Activated CD4-positive, alpha-beta T cell treated with anti-CD3 and anti-CD28 coated beads, Interleukin-2, Interleukin-4, amounts not matched to agents 100 ng/mL and 50 ng/mL, durations not matched to agents 16 hours and 8 hours (primary cell): Measurements from ENCODE around the gene NKD1.
"Not testable (repeated sequence)": the region's sequence is repeated elsewhere in the genome, so short reads cannot be mapped to it uniquely, and the experiment has no call there.

Experiments used
- DNase-seq: peaks from one replicate; pipeline ENCODE4 v3.0.0-alpha.2; 2020; ENCODE audit warnings: low spot score

The NKD1 gene

DNA sequence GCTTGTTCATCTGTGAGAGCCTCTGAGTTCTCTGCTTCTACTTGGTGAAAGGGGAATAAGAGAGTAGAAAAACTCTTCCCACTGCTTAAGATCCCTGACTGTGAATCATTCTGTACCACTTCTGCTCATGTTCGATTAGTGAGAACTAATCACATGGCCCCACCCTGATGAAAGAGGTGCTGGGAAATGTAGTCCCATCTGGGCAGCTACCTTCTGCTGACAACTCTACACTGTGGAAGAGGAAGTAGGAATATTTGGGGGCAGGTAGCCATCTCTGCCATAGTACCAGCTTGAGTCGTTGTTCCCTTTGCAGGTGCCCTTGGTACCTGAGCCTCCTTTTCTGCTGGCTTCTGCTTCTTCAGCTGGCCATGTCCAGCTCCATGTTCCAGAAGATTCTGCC is 29.9 kb downstream of the NKD1 start:
- DNase-seq = no peak

- DNase-seq = not testable (repeated sequence)
Observed at GRCh38 chr16:50579373-50579772, 31.2 kb downstream of the NKD1 start.

DNA sequence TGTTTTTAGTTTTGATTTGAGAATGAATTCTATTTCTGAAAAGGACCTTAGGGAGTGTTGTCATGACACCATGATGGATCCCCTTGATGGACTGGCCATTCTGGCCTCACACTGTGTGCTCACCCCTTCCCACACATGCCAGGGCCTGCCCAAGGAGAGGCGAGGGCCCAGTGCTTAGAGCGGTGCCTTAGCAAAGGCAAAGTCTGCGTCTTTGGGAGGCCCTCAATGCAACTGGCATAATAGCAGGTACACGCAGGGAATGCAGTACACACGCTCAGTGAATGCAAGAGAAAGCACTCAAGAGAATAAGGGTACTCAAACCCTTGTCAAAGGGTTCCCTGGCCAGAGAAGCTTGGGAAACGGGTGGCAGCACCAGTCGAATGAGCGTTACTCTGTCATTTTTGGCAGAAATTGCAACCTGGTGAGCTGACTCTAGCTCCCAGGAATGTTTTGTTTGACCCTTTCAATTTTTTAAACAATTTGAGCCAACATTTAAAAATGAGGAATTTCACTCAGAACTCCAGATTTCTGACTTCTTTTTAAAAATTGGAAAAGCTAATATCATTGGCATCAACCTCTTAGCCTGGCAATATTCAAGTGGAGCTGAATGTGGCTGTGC is 32.1 kb downstream of the NKD1 start:
- no peak for DNase-seq

GRCh38 chr16:50581845-50582244 is 33.6 kb downstream of the NKD1 start:
- no peak for DNase-seq

GRCh38 chr16:50583211-50583610 is 35.0 kb downstream of the NKD1 start:
- DNase-seq = no peak

DNA sequence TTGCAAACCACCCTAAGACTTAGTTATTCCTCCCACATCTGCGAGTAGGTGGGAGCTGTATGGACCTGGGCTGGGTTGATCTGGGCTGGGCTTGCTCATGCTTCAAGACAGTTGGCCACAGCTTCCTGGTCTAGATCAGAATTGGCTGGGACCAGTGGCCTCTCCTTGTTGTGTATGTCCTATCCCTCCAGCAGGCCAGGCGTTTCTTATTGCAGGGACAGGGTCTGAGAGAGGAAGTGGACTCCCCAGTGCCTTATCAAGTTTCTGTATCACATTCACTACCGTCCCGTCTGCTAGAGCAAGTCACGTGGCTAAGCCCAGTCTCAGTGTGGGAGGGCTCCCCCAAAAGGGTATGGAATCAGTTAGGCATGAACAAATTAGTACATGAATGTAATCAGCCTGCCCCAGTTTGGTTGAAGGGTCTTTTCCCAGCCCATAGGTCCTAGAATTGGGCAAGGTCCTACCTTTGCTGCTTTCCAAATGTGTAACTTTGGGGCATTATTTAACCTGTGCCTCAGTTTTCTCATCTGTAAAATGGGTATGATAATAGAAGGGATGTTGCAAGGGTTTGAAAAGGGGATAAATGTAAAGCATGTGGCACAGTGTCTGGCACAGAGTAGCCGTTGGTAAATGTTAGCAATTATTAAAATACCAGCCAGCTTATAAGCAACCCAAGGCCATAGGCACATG is 36.0 kb downstream of the NKD1 start:
- no peak for DNase-seq

GRCh38 chr16:50585331-50585776 is 37.2 kb downstream of the NKD1 start:
- no peak for DNase-seq

DNA sequence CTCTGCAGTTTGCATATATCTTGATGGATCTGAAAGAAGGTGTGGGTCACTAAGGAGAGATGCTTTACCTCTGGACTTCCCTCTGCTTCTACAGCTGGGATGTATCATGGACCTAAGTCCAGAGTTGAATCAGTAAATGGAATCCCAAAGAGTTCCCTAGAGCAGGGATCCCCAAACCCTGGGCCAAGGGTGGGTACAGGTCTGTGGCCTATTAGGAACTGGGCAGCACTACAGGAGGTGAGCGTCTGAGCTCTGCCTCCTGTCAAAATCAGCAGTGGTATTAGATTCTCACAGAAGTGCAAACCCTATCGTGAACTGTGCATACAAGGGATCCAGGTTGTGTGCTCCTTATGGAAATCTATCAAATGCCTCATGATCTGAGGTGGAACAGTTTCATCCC is 39.3 kb downstream of the NKD1 start:
- DNase-seq = no peak

- DNase-seq = no peak
Observed at GRCh38 chr16:50588276-50588675, 40.1 kb downstream of the NKD1 start.

GRCh38 chr16:50591209-50591608 is 43.0 kb downstream of the NKD1 start:
- DNase-seq = no peak

GRCh38 chr16:50591800-50592771 is 43.9 kb downstream of the NKD1 start:
- DNase-seq = no peak

- no peak for DNase-seq
Observed at GRCh38 chr16:50592996-50593395, 44.8 kb downstream of the NKD1 start.

DNA sequence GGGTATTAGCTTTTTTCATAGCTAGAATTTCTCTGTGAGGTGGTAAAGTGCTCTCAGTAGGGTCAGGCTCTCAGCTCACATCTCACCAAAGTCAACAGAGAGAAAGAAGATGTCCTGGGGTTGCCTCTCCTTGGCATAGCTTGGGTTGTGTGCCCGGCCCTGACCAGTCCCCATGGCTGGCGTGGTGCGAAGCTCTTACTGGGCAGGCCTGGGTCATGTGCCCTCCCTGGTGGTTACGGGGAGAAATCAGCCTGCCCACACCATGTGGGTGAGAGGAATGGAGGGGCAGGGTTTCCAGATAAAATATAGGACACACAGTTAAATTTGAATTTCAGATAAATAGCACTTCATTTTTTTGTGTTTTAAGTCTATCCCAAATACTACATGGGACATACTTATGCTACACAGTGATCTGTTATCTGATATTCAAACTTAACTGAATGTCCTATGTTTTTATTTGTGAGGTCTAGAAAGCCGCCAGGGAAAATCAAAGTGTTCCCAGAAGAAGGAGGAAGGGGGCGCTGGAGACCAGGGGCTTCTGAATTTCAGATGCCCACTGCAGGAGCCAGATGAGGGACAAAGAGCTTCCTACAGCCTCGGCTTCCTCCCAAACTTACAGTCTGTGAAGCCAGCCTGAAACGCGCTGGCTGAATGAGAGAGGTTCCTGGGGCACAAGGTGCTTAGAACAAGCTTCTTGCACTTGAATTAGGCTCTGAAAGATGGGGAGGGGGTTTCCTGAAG is 45.4 kb downstream of the NKD1 start:
- no peak for DNase-seq

- no peak for DNase-seq
Observed at GRCh38 chr16:50594308-50595260, 46.4 kb downstream of the NKD1 start.

DNA sequence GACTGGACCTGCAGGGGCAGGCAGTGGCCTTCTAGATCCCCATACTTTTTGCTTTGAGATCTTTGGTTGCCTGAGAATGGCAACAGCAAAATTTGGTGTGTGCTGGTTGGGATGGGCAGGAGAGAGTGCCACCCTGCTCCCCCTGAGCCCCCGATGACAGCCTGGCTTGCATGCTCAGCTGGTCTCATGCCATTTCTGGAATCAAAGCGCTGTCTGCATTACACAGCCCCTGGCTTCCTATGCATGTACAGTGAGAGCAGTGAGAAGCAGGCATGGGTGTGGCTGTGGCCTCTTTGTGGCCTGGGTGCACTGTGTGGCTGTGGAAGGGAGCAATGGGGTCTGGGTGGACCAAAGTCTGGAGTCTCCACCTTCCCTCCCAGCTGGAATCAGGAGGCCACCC is 47.7 kb downstream of the NKD1 start:
- no peak for DNase-seq

GRCh38 chr16:50596762-50597450 is 48.7 kb downstream of the NKD1 start:
- no peak for DNase-seq

DNA sequence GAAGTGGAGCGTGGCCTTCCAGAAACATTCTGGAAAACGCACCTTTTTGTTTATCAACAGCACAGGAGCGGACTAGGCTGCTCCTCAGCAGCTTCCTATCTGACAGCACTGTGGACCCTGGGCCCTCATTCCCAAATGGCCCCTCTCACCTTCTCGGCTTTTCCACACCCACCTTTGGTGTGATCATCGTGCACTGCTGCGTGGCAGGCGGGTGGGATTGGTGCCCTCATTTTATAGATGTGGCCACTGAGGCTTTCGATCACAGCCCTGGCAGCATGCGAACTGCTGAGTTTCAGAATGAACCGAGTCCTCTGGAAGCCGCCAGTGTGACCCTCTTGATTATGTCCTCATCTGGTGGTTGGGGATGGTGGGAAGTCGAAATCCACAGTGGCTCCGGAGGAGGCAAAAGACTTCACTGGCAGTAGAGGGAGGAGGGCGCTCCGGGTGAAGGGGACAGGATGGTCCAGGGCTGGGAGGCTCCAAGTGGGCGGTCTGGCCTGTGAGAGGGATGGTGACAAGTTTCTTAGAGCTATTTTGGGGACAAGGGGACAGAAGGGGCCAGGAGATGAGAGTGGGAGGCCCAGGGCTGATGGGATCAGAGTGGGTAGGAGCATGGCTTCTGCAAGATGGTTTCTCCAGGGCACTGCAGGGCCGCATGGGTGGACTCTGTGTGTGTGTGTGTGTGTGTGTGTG is 49.5 kb downstream of the NKD1 start:
- DNase-seq = no peak

- no peak for DNase-seq
Observed at GRCh38 chr16:50598256-50598894, 50.2 kb downstream of the NKD1 start.

- no peak for DNase-seq
Observed at GRCh38 chr16:50598936-50599361, 50.8 kb downstream of the NKD1 start.
